SK-N-SH (cell line): Measurements from ENCODE around the gene PNLIPRP1. TPM values are rescaled to one million over a fixed set of nuclear protein-coding genes. Genes with fewer than 3 reads are reported as not detected.

Source experiments
- CTCF ChIA-PET: fragments of 300-600, 350-600 bp; formaldehyde crosslinking; extraction: SDS; loops from one replicate; lab custom pipeline; 2021; lab: Yijun Ruan, JAX
- POLR2A ChIA-PET: fragments of 350-600 bp; sonication (Branson Sonifier 250); formaldehyde crosslinking; extraction: SDS; loops from one replicate; lab custom pipeline; 2020; ENCODE audit warnings: antibody characterized with exemption, inconsistent platforms; lab: Yijun Ruan, JAX
- DNase-seq: peaks from one replicate; pipeline ENCODE4 v3.0.0; 2012
- H2AFZ ChIP-seq: fragments of 200-600 bp; sonication (generic); 2 replicates; pipeline ENCODE4 v1.8.1; 2016; ENCODE audit warnings: antibody characterized with exemption, mild to moderate bottlenecking, low read depth
- H3F3A ChIP-seq: fragments of 200-600 bp; sonication (generic); replicated peaks from 2 replicates; pipeline ENCODE3; 2016; ENCODE audit warnings: antibody characterized with exemption, mild to moderate bottlenecking; ENCODE audit not compliant: insufficient read depth
- H3K27ac ChIP-seq, 2 experiments: fragments of 200-500 bp in 1 of 2; fragments of 200-600 bp in 1 of 2; sonication (Bioruptor generic) in 1 of 2; sonication (generic), shearing (Covaris generic) in 1 of 2; 2 replicates each; pipeline versions ENCODE4 v1.5.1 to v1.6.1; 2014 to 2016; ENCODE audit warnings: low read depth in 2 of 2, inconsistent platforms in 1 of 2, low read length in 1 of 2, mild to moderate bottlenecking in 1 of 2, mixed read lengths in 1 of 2
- H3K27me3 ChIP-seq: fragments of 200-600 bp; sonication (generic), shearing (Covaris generic); 2 replicates; pipeline ENCODE4 v1.6.1; 2016; ENCODE audit warnings: mixed run types; ENCODE audit not compliant: insufficient read depth
- H3K36me3 ChIP-seq, 2 experiments: fragments of 200-500 bp in 1 of 2; fragments of 200-600 bp in 1 of 2; sonication (Bioruptor generic) in 1 of 2; sonication (generic) in 1 of 2; replicated peaks in 1 of 2; 2 replicates each; pipeline versions ENCODE3 to v1.5.1; 2014 to 2016; ENCODE audit warnings: low read length in 1 of 2, mild to moderate bottlenecking in 1 of 2; ENCODE audit not compliant: insufficient read depth in 2 of 2, control insufficient read depth in 1 of 2
- H3K4me1 ChIP-seq, 2 experiments: fragments of 200-500 bp in 1 of 2; fragments of 200-600 bp in 1 of 2; sonication (Bioruptor generic) in 1 of 2; sonication (generic), shearing (Covaris generic) in 1 of 2; 2 replicates each; pipeline versions ENCODE4 v1.5.1 to v1.6.1; 2014 to 2016; ENCODE audit warnings: low read depth in 1 of 2, low read length in 1 of 2, mixed run types in 1 of 2; ENCODE audit not compliant: insufficient read depth in 2 of 2, control insufficient read depth in 1 of 2
- H3K4me2 ChIP-seq: fragments of 200-600 bp; sonication (generic), shearing (Covaris generic); 2 replicates; pipeline ENCODE4 v1.6.1; 2017; ENCODE audit warnings: mixed run types
- H3K4me3 ChIP-seq, 2 experiments: fragments of 200-500 bp in 1 of 2; fragments of 200-600 bp in 1 of 2; sonication (Bioruptor generic) in 1 of 2; sonication (generic), shearing (Covaris generic) in 1 of 2; 2 replicates each; pipeline versions ENCODE4 v1.5.1 to v1.8.1; 2014 to 2016; ENCODE audit warnings: low read depth in 2 of 2, inconsistent platforms in 1 of 2, low read length in 1 of 2, mild to moderate bottlenecking in 1 of 2, mixed read lengths in 1 of 2, moderate library complexity in 1 of 2
- H3K79me2 ChIP-seq: fragments of 200-600 bp; sonication (generic); 2 replicates; pipeline ENCODE4 v1.8.1; 2017; ENCODE audit warnings: mild to moderate bottlenecking; ENCODE audit not compliant: insufficient read depth
- H3K9ac ChIP-seq: fragments of 200-600 bp; sonication (generic); 2 replicates; pipeline ENCODE4 v1.6.1; 2017; ENCODE audit warnings: mixed run types
- H3K9me2 ChIP-seq: fragments of 200-600 bp; sonication (generic); 2 replicates; pipeline ENCODE4 v1.6.1; 2017; ENCODE audit warnings: mixed run types
- H3K9me3 ChIP-seq: fragments of 200-600 bp; sonication (generic); 2 replicates; pipeline ENCODE4 v1.6.1; 2017; ENCODE audit warnings: mixed run types, mild to moderate bottlenecking, moderate library complexity
- H4K20me1 ChIP-seq: fragments of 200-600 bp; sonication (generic); 2 replicates; pipeline ENCODE4 v1.6.1; 2017; ENCODE audit warnings: mild to moderate bottlenecking, mixed run types; ENCODE audit not compliant: insufficient read depth
- CTCF ChIP-seq: fragments of 200-600 bp; sonication (generic); IDR thresholded peaks from 2 replicates; pipeline ENCODE4 v1.6.1; 2017; ENCODE audit warnings: antibody characterized with exemption, mild to moderate bottlenecking, moderate library complexity
- EZH2phosphoT487 ChIP-seq: fragments of 200-600 bp; sonication (generic); IDR thresholded peaks from 2 replicates; pipeline ENCODE4 v1.6.1; 2017; ENCODE audit warnings: low read depth, mixed run types, mild to moderate bottlenecking, antibody characterized with exemption, moderate library complexity, borderline replicate concordance
- FOXJ3 ChIP-seq: sonication (generic); formaldehyde crosslinking; IDR thresholded peaks from 2 replicates; pipeline ENCODE4 v1.5.1; 2020; ENCODE audit warnings: mild to moderate bottlenecking, missing genetic modification reagents
- GABPA ChIP-seq: IDR thresholded peaks from 2 replicates; pipeline ENCODE4 v1.4.0; 2012; ENCODE audit warnings: low read depth, mild to moderate bottlenecking
- MEF2A ChIP-seq: IDR thresholded peaks from 2 replicates; pipeline ENCODE4 v1.4.0; 2012; ENCODE audit warnings: low read depth, borderline replicate concordance
- MXI1 ChIP-seq: IDR thresholded peaks from 2 replicates; pipeline ENCODE4 v1.6.1; 2012; ENCODE audit warnings: mild to moderate bottlenecking, low read depth, low read length, improper control_type of control experiment
- NFIC ChIP-seq: IDR thresholded peaks from 2 replicates; pipeline ENCODE4 v1.4.0; 2012; ENCODE audit warnings: borderline replicate concordance
- NRF1 ChIP-seq: IDR thresholded peaks from 2 replicates; pipeline ENCODE4 v1.6.1; 2012; ENCODE audit warnings: low read depth, mild to moderate bottlenecking, low read length
- POLR2AphosphoS5 ChIP-seq: IDR thresholded peaks from 2 replicates; pipeline ENCODE4 v1.6.1; 2012; ENCODE audit warnings: low read depth, low read length
- RCOR1 ChIP-seq: fragments of 150-350 bp; IDR thresholded peaks from 2 replicates; pipeline ENCODE4 v1.6.1; 2017; ENCODE audit warnings: antibody characterized with exemption, low read length
- REST ChIP-seq: IDR thresholded peaks from 2 replicates; pipeline ENCODE4 v1.6.1; 2012; ENCODE audit warnings: mild to moderate bottlenecking, low read depth, low read length, moderate library complexity
- RFX5 ChIP-seq: IDR thresholded peaks from 2 replicates; pipeline ENCODE4 v1.6.1; 2012; ENCODE audit warnings: mild to moderate bottlenecking, improper control_type of control experiment, low read length
- SIN3A ChIP-seq: IDR thresholded peaks from 2 replicates; pipeline ENCODE4 v1.6.1; 2012; ENCODE audit warnings: low read depth, mild to moderate bottlenecking, low read length, moderate library complexity, borderline replicate concordance
- SMC3 ChIP-seq: IDR thresholded peaks from 2 replicates; pipeline ENCODE4 v1.6.1; 2012; ENCODE audit warnings: low read depth, low read length, improper control_type of control experiment
- TAF1 ChIP-seq: IDR thresholded peaks from 2 replicates; pipeline ENCODE4 v1.6.1; 2012; ENCODE audit warnings: low read depth, mild to moderate bottlenecking, low read length, moderate library complexity, borderline replicate concordance
- TCF12 ChIP-seq: IDR thresholded peaks from 2 replicates; pipeline ENCODE4 v1.4.0; 2012
- TEAD4 ChIP-seq: IDR thresholded peaks from 2 replicates; pipeline ENCODE4 v1.4.0; 2012; ENCODE audit warnings: mild to moderate bottlenecking, borderline replicate concordance; ENCODE audit not compliant: insufficient read depth
- YY1 ChIP-seq: IDR thresholded peaks from 2 replicates; pipeline ENCODE4 v1.4.0; 2012; ENCODE audit warnings: low read depth, mild to moderate bottlenecking
- ZBTB33 ChIP-seq: IDR thresholded peaks from 2 replicates; pipeline ENCODE4 v1.4.0; 2012; ENCODE audit warnings: low read depth, borderline replicate concordance
- WGBS: methylation state at CpG from one replicate; pipeline ENCODE4 v1.1.6; 2017; ENCODE audit warnings: low lambda C conversion rate; 5-methylcytosine and 5-hydroxymethylcytosine counted together
- polyA plus RNA-seq, 3 experiments: library from polyadenylated mRNA; depleted of rRNA; stranded (reverse); fragments of >200 nt; gene quantifications; 2 replicates each; pipeline ENCODE4 v1.2.3, GENCODE V29; 2012

The PNLIPRP1 gene
- polyA plus RNA-seq, 1 of the 3 experiments (the other 2 are of a cell fraction), result not detected

GRCh38 chr10:116621476-116621875, 30.7 kb downstream of the PNLIPRP1 start (continued):
- TF ChIP-seq RFX5, result no peak

- POLR2A ChIA-PET, result no interaction called here
- H3K9me2 ChIP-seq, result no peaks in the 10 kb centered on the region
- 37% methylated on average over 11 of the region's 11 CpGs for WGBS
- H3K36me3 ChIP-seq, result no peaks in the 10 kb centered on the region
- H3K79me2 ChIP-seq, result no peaks in the 10 kb centered on the region
- TF ChIP-seq RCOR1 (no peak), TAF1 (no peak), SIN3A (no peak), MEF2A (no peak), SMC3 (no peak), FOXJ3 (no peak)
- H2AFZ ChIP-seq, result no peak overlapping the region
- DNase-seq, result no peak
- H4K20me1 ChIP-seq, result no peaks in the 10 kb centered on the region
- H3K9me3 ChIP-seq, result no peaks in the 10 kb centered on the region
- no peaks in the 10 kb centered on the region; a peak in 1 of 4 replicates for H3K4me1 ChIP-seq
- no peak overlapping the region for H3K4me3 ChIP-seq
- H3K27ac ChIP-seq, result no peak overlapping the region
- H3K4me2 ChIP-seq, result no peak overlapping the region
- no peaks in the 10 kb centered on the region for H3F3A ChIP-seq
- CTCF ChIA-PET, result no interaction called here
- no peak overlapping the region for H3K9ac ChIP-seq
- peaks cover 5% of the 10 kb centered on the region; the same call in 1 of the 2 replicates for H3K27me3 ChIP-seq
These were observed 31.3 kb downstream of the PNLIPRP1 start for GRCh38 chr10:116621934-116622655.

- CTCF ChIA-PET, result interaction anchor here (2.1 to 10.0 kb wide), 8 partner anchors 11 to 550 kb away, joined by 9 to 142 read pairs (median 28); no protein-coding TSS in a partner anchor
- DNase-seq, result no peak
- no peak for TF ChIP-seq REST
- TF ChIP-seq EZH2phosphoT487, result no peak
- TF ChIP-seq FOXJ3, result no peak
- TF ChIP-seq ZBTB33, result no peak
- no peak for TF ChIP-seq NFIC
- TF ChIP-seq TCF12, result no peak
- TF ChIP-seq YY1, result no peak
- no peak for TF ChIP-seq POLR2AphosphoS5
- no peak for TF ChIP-seq CTCF
- no peak for TF ChIP-seq SMC3
- TF ChIP-seq TEAD4, result no peak
- TF ChIP-seq GABPA, result no peak
- no peak for TF ChIP-seq MXI1
- no peak for TF ChIP-seq NRF1
- TF ChIP-seq SIN3A, result no peak
These were observed 35.1 kb downstream of the PNLIPRP1 start for GRCh38 chr10:116625845-116626244.

More at GRCh38 chr10:116625845-116626244, 35.1 kb downstream of the PNLIPRP1 start:
- WGBS, result 67% methylated on average over 7 of the region's 7 CpGs
- Histone ChIP-seq H4K20me1 (no peaks in the 10 kb centered on the region), H3K9ac (no peak overlapping the region), H3K9me3 (no peaks in the 10 kb centered on the region), H3K79me2 (no peaks in the 10 kb centered on the region), H3F3A (no peaks in the 10 kb centered on the region), H3K9me2 (no peaks in the 10 kb centered on the region), H3K27ac (no peak overlapping the region), H3K36me3 (no peaks in the 10 kb centered on the region), H2AFZ (no peak overlapping the region), H3K4me2 (no peak overlapping the region), H3K4me3 (no peak overlapping the region), H3K4me1 (no peaks in the 10 kb centered on the region; a peak in 1 of 4 replicates), H3K27me3 (peaks cover 5% of the 10 kb centered on the region; the same call in 1 of the 2 replicates)
- POLR2A ChIA-PET, result no interaction called here
